NCI-H345 (cell line): ENCODE measurements around the gene RPL10.

Experiments used
- DNase-seq: peaks from one replicate; lab custom pipeline; 2025; lab: John Stamatoyannopoulos, UW

RPL10 gene

DNA sequence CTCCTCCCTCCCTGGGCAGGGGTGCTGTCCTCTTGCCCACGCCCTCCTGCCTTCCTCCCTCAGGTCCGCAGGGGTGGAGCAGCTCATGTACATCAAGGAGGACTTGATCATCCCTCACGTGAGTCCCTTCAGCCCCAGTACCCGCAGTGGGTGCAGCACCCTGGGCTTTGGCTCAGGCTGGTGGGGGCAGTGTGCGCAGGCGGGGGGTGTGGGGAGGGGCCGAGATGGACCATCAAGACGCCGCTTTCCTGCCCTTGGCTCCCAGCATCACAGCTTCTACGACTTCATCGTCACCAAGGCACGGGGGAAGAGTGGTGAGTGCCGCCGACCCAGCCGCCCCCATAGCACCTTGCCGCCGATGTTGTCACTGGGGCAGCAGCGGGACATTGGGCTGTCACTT, 51.4 kb downstream of the RPL10 start:
- DNase-seq, result no peak

- no peak for DNase-seq
These were observed 52.1 kb downstream of the RPL10 start for GRCh38 chrX:154450312-154450711.
